Right lobe of liver (tissue), 4 donors: Measurements from ENCODE around the gene SEC24A.

ENCODE experiments used
- POLR2A ChIP-seq: fragments of 450-650 bp; IDR thresholded peaks from one replicate; pipeline ENCODE4 v1.6.1; 2017; ENCODE audit warnings: antibody characterized with exemption, mild to moderate bottlenecking
- TF ChIP-seq, protein P1 (sequence below), 4 donors: fragments of 200-600 bp in 3 of 4; fragments of 450-650 bp in 1 of 4; IDR thresholded peaks; one replicate each; pipeline versions ENCODE4 v1.5.1 to v1.8.0; 2016 to 2022; ENCODE audit warnings: antibody characterized with exemption in 4 of 4, mild to moderate bottlenecking in 2 of 4
- donor health status: DM: no; HTN: no; CAD: no.
- donor health status: DM: no; HTN: no; CAD: no.
- donor health status: DM: no; HTN: yes; CAD: no.

DNA sequence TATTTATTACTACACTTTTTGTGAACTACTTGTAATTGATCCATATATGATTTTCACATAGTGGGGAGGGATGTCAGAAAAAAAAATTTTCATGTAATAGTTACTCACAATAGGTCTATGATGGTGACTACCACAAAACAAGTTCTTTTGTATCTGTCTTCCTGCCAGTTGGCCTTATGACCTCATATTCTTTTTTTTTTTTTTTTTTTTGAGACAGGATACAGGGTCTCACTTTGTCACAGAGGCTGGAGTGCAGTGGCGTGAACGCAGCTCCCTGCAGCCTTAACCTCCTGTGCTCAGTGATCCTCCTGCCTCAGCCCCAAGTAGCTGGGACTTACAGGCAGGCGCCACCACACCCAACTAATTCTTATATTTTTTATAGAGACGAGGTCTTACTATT lies 10.9 kb downstream of the SEC24A start:
- TF ChIP-seq, protein P1, sequence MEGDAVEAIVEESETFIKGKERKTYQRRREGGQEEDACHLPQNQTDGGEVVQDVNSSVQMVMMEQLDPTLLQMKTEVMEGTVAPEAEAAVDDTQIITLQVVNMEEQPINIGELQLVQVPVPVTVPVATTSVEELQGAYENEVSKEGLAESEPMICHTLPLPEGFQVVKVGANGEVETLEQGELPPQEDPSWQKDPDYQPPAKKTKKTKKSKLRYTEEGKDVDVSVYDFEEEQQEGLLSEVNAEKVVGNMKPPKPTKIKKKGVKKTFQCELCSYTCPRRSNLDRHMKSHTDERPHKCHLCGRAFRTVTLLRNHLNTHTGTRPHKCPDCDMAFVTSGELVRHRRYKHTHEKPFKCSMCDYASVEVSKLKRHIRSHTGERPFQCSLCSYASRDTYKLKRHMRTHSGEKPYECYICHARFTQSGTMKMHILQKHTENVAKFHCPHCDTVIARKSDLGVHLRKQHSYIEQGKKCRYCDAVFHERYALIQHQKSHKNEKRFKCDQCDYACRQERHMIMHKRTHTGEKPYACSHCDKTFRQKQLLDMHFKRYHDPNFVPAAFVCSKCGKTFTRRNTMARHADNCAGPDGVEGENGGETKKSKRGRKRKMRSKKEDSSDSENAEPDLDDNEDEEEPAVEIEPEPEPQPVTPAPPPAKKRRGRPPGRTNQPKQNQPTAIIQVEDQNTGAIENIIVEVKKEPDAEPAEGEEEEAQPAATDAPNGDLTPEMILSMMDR (IDR thresholded peaks at IDR 0.05) = no peak
- TF ChIP-seq POLR2A = no peak
